ENCODE data around the gene KLF11. TPM values are rescaled to one million over a fixed set of nuclear protein-coding genes. Genes with fewer than 3 reads are reported as not detected.

KLF11 gene
- total RNA-seq = 24.4 TPM
- long read RNA-seq, full-length matches to known transcripts = 31 of 67 reads
- long read RNA-seq, partial matches to known transcripts = 36 of 67 reads
- long read RNA-seq, other reads (novel, unspliced or antisense) = 0 of 67 reads

- ATAC-seq (ENCODE audit: poor library complexity) (peak; percentile 80), DNase-seq (peak; percentile 98)
- intact Hi-C loops (cut with DNase I) = loop anchor here (5.0 kb wide), 2 partner anchors 36 to 51 kb away; no protein-coding TSS in a partner anchor
These were observed at the start of gene KLF11 for GRCh38 chr2:10043256-10043905. KLF11 (plus strand) TSS chr2:10043550; CDS start chr2:10043717, 167 bp downstream.

DNA sequence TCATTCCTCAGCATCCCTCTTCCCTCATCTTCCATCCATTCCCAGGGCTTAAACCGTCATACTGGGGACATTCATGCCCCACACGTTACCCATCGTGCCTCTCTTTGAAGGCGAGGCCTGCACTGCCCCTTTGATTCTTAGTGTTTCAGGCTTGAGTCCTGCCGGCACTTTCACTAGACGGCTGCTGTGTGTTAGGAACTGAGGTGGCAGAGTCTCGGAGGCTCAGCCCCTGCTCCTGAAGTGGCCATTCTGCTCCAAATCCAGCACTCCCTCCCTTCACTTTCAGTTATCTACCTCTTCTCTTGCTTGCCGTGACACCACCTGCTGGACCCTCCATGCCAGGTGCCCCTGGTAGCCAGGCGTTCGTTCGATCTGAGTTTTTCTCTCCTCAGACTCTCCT is 48.9 kb upstream of the KLF11 start:
- DNase-seq = no peak
- ATAC-seq (ENCODE audit: poor library complexity) = no peak
- intact Hi-C loops (cut with DNase I) = loop anchor here (5.0 kb wide), 1 partner anchor 48 kb away; the partner anchor contains the start of gene KLF11

DNA sequence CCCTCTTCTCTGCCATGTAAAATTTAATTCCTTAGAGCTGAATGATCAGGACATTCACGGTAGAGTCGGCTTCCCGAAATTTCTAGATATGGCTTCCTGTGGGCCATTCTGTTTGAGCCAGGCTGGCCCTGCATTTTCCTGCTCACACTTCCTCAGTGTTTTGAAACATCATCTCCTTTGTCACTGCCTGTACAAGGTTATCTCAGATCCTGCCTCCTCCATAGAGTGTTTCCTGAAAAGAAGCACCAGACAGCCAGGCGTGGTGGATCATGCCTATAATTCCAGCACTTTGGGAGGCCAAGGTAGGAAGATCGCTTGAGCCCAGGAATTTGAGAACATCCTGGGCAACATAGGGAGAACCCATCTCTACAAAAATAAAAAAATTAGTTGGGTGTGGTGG is 48.3 kb upstream of the KLF11 start:
- intact Hi-C loops (cut with DNase I) = no loop called here
- ATAC-seq (ENCODE audit: poor library complexity) = no peak
- no peak for DNase-seq

GRCh38 chr2:9996321-9996720 is 47.0 kb upstream of the KLF11 start:
- no peak for DNase-seq
- intact Hi-C loops (cut with DNase I) = no loop called here
- ATAC-seq (ENCODE audit: poor library complexity) = no peak

DNA sequence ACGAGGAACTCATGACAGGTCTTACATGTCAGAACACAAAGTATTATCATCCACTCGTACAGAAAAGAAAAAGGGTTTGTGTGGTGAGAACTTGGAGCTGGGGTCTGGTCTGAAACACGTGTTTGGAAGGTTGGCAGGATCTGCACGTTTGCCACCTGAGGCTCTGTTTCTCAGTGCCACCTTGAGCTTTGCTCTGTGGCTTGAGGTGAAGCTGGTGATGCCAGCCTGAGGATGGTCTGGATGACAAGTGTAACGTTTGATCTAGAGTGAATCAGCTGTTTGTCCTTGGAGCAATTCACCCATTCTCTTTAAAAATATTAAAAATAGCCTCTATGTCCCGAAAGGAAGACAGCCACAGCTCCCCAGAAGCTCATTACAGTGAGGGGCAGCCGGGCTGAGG is 45.4 kb upstream of the KLF11 start:
- ATAC-seq (ENCODE audit: poor library complexity) (no peak), DNase-seq (no peak)
- intact Hi-C loops (cut with DNase I) = no loop called here

- ATAC-seq (ENCODE audit: poor library complexity) (no peak), DNase-seq (no peak)
These were observed 44.3 kb upstream of the KLF11 start for GRCh38 chr2:9998916-9999654.

GRCh38 chr2:9999693-10000092 is 43.7 kb upstream of the KLF11 start:
- ATAC-seq (ENCODE audit: poor library complexity) = no peak
- intact Hi-C loops (cut with DNase I) = no loop called here

More at GRCh38 chr2:9998916-9999654, 44.3 kb upstream of the KLF11 start:
- intact Hi-C loops (cut with DNase I) = no loop called here

GRCh38 chr2:10000541-10000940 is 42.8 kb upstream of the KLF11 start:
- DNase-seq (no peak), ATAC-seq (ENCODE audit: poor library complexity) (no peak)
- intact Hi-C loops (cut with DNase I) = no loop called here

More at GRCh38 chr2:9999693-10000092, 43.7 kb upstream of the KLF11 start:
- DNase-seq = no peak

GRCh38 chr2:10001586-10001985 is 41.8 kb upstream of the KLF11 start:
- intact Hi-C loops (cut with DNase I) = no loop called here
- ATAC-seq (ENCODE audit: poor library complexity) = no peak
- DNase-seq = no peak

DNA sequence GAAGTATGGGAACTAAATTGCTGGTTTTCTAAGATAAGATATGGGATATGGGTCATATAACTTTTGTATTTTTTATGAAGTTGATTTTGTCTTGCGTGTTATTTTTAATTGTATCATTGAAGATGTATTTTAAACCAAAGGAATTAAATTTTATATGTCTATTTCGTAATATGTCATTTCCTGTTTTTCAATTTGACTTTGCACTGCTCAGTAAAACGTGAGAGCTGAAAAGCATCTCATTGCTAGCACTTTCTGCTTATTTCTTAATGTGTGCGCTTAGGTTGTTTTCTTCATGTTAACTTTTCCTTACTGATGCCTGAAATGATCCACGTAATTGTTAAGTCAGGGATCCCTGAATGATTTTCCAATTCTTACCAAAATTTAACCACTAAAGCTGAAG is 41.2 kb upstream of the KLF11 start:
- intact Hi-C loops (cut with DNase I) = no loop called here
- no peak for ATAC-seq (ENCODE audit: poor library complexity)
- no peak for DNase-seq

DNA sequence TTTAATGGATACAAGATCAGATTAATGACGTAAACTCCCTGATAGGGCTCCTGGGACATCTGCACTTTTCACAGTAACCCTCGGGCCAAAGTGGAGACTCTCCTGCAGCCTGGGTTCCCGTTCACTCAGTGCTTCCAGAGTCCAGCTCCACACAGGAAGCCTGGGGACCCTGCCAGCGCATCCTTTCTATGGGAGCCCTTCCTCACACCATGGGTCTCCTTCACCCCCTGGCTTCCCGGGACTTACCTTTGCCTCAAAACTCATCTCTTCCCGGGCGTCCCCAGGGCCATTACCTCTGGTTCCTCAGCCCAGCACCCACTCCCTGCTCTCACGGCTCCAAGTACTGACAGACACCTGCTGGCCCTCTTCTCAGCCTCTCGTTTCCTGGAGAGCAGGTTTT is 40.7 kb upstream of the KLF11 start:
- DNase-seq = no peak
- ATAC-seq (ENCODE audit: poor library complexity) = no peak
- intact Hi-C loops (cut with DNase I) = no loop called here

- DNase-seq = no peak
- no peak for ATAC-seq (ENCODE audit: poor library complexity)
- intact Hi-C loops (cut with DNase I) = no loop called here
These were observed 39.9 kb upstream of the KLF11 start for GRCh38 chr2:10003206-10004125.

DNA sequence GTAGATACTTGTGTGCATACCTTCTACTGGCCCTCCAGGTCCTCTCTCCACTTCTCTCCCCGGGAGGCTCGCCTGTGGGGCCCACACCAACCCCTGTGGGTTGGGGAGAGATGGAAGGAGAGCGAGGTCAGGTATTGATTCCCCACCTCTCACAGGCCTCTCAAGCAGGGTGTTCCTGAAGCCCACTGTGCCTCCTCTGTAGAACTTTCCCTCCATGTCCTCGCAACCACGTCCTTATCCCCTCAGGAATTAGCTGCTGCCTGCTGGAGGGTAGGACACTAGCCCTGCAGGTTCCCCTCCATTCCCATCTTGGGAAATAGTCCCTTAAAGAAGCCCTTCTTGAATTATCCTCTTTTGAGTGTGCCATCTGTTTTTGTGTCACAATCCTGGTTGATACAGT is 38.9 kb upstream of the KLF11 start:
- ATAC-seq (ENCODE audit: poor library complexity) (no peak), DNase-seq (no peak)
- intact Hi-C loops (cut with DNase I) = no loop called here

DNA sequence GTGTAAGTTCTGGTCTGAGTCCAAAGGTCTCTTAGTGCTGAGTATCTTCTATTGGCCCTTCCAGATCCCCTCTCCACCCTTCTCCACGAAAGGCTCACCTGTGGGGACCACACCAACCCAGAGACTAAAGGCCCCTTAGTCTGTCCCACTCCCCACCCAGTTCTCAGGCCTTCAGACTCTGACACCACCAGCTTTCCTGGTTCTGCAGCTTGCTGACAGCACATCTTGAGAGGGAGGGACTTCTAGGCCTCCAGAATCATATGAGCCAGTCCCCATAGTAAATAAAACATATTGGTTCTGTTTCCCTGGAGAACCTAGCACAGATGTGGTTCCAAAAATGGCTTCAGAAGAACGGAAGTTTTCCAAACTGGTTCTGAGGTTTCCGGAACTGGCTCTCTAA is 38.5 kb upstream of the KLF11 start:
- DNase-seq (no peak), ATAC-seq (ENCODE audit: poor library complexity) (no peak)
- intact Hi-C loops (cut with DNase I) = loop anchor here (5.0 kb wide), 1 partner anchor 37 kb away; the partner anchor contains the start of gene KLF11

DNA sequence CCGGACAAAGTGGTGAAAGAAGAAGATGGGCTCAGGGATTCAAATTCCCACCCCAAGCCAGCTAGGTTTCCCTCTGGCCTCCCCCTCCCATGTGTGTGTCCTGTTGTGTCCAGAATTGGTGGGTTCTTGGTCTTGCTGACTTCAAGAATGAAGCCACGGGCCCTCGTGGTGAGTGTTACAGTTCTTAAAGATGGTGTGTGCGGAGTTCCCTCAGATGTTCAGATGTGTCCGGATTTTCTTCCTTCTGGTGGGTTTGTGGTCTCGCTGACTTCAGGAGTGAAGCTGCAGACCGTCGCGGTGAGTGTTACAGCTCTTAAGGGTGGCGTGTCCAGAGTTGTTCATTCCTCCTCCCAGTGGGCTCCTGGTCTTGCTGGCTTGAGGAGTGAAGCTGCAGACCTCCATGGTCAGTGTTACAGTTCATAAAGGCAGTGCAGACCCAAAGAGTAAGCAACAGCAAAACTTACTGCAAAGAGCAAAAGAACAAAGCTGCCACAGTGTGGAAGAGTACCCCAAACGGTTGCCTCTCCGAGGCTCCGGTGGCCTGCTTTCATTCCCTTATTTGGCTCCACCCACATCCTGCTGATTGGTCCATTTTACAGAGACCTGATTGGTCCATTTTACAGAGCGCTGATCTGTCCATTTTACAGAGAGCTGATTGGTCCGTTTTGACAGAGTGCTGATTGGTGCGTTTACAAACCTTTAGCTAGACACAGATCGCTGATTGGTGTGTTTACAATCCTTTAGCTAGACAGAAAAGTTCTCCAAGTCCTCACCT is 37.7 kb upstream of the KLF11 start:
- ATAC-seq (ENCODE audit: poor library complexity) (no peak), DNase-seq (no peak)
- intact Hi-C loops (cut with DNase I) = loop anchor here (5.0 kb wide), 1 partner anchor 37 kb away; the partner anchor contains the start of gene KLF11

DNA sequence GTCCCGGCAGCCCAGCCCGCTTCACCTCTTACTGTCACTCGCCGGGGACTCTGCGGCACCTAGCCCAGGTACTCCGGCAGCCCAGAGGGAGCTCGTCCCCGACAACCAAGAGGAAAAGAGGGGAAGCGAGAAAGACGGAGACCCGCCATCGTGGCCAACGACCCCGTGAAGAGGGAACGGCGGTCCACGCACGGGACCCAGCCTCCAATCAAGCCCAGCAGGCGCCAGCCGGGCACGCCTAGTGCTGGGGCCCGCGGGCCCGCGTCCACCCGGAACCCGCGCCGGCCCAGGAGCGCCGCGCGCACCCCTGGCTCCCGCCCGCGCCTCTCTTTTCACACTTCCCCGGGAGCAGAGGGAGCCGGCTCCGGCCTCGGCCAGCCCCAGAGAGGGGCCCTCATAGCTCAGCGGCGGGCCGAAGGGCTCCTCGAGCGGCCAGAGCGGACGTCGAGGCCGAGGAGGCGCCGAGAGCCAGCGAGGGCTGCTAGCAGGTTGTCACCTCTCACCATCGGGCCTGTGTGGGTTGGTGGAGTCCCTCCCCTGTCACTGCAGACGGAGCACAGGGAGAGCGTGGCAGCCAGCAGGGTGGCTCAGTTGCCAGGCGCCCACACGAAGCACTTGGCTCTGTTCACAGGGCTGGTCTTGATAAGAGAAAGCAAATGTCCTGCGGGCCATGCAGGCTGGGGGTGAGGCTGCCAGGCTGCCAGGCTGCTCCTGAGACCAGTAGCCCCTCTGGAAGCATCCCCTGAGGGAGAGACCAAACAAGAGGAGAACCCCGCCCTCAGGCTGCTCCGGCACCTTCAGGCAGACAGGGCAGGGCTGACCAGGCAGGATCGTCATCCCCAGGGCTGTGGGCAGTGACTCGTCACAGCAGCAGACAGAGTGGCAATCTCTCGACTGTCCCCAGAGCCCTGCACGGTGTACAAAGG is 36.9 kb upstream of the KLF11 start:
- intact Hi-C loops (cut with DNase I) = loop anchor here (5.0 kb wide), 1 partner anchor 36 kb away; the partner anchor contains the start of gene KLF11
- DNase-seq = peak; percentile 80
- ATAC-seq (ENCODE audit: poor library complexity) = peak; percentile 79

DNA sequence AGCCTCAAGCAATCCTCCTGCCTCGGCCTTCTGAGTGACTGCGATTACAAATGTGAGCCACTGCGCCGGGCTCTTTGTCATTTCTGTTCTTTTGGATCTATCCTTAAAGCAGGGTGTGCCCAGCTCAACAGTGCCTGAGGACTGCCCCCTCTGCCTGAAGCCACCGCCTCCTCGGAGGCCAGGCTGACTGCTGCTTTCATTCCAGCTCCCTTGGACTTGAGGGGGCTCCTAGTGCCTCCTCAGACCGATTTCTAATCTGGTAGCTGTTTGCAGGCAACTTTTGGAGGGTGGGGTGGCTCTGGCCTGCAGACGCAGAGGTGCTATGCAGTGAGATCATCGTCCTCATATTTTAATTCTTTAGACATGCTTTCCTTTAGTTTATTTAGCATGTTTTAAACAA is 35.9 kb upstream of the KLF11 start:
- intact Hi-C loops (cut with DNase I) = loop anchor here (5.0 kb wide), 1 partner anchor 35 kb away; the partner anchor contains the start of gene KLF11
- ATAC-seq (ENCODE audit: poor library complexity) (no peak), DNase-seq (no peak)

All from Right ventricle myocardium superior (tissue), 1 donor.